Measurements from ENCODE around the gene IL17REL.
A peak's percentile ranks its signal among the peaks of the same experiment; 100 is the strongest.
"Not testable (repeated sequence)": the region's sequence is repeated elsewhere in the genome, so short reads cannot be mapped to it uniquely, and the experiment has no call there.

The IL17REL gene

DNA sequence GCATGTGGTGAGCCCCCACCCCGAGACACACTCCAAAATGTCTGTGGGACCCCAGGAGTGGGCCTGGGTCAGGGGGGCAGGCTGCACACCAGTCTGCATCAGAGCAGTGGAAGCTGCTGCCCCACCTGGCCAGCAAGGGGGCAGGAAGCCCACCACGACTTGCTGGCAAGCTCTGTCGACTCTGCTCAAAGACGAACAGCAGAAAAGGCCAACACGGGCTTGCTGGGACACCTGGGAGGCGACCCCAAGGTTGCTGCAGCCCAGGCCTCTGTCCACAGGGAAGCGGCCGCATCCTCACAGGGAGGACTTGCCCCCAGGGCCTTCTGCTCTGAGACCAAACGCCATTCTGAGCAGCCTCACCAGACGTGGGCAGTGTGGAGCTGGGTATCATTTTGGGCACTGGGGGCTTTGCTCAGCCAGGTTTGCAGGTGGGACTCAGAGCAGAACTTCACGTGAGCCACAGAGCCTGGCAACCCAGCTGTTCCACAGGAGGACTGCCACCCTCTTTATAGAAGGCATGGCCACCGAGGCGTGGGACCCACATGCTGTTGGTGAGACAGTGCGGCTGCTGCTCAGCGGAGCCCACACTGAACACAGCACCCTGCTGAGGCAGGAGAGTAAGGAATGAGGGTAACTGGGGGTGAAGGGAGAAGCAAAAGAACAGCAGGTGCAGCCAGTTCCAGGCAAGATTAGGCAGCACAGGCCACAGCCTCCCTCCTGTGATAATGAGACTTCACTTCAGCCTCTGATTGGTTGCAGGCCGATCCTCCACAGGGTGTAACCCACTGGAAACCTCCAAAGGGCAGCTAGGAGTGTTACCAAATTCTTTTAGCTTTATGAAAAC, 11.0 kb downstream of the IL17REL start:
- no peak for DNase-seq

DNA sequence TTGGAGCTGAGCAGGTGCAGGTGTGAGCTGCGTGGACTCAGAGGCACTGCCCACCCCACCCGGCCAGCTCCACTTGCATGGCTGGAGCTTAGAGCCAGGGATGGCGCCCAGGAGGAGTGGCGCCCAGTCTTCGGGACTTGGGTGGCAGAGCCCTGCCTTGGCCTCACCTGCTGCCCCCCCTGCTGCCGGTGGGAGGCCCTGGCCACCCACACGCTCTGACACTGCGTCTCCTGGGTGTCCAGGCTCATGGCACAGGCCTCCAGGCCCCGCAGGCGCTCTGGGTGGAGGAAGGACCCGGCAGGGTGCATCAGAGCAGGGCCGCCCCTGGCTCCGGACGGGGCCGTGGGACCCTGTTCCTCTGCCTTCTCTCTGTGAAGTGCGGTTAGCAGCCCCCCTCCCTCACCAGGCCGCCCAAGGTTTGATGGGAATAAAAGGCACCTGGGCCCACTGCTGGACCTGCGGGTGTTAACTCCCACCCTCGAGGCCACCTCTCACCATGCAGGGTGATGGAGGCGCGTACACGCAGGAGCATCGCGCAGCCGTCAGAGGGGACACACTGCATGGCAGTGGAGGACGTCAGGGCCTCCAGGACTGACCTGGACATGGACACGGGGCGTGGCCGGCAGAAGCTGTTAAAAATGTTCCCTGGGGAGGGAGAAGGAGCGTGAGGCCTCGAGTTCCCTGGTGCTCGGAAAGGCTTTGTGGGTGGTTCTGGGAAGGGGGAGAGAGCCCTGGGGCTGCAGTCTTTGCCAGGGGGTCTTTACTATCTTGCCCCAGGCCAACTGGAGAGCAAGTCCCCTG, 11.8 kb downstream of the IL17REL start:
- DNase-seq: no peak

DNA sequence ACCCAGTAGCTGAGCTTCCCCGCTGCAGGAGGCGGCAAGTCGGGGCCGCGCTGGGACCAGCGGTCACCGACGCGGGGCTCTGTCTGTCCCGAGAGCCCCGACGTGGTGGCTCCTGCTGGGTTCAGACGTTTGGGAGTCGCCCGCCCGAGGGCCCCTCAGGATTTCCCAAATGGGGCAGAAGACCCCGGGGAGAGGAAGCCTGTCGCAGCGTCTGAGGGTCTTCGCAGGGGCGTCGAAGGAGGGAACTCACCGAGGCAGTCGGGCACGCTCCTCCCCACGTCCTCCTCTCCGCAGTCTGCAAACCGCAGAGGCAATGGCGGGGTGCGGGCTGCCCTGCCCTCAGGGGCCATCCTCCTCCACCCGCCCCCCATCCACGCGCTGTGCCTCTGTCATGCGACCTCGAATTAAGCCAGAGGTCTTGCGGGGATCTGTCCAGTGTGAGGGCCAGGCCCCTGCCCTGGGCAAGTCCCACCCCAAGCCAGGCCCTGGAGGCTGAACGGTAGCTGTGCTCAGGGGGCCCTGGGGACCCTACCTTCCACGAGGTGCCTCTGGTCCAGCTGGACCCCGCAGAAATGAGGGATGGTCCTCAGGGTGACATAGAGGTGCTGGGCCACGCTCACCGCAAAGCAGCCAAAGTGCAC, 12.5 kb downstream of the IL17REL start:
- DNase-seq: no peak

DNA sequence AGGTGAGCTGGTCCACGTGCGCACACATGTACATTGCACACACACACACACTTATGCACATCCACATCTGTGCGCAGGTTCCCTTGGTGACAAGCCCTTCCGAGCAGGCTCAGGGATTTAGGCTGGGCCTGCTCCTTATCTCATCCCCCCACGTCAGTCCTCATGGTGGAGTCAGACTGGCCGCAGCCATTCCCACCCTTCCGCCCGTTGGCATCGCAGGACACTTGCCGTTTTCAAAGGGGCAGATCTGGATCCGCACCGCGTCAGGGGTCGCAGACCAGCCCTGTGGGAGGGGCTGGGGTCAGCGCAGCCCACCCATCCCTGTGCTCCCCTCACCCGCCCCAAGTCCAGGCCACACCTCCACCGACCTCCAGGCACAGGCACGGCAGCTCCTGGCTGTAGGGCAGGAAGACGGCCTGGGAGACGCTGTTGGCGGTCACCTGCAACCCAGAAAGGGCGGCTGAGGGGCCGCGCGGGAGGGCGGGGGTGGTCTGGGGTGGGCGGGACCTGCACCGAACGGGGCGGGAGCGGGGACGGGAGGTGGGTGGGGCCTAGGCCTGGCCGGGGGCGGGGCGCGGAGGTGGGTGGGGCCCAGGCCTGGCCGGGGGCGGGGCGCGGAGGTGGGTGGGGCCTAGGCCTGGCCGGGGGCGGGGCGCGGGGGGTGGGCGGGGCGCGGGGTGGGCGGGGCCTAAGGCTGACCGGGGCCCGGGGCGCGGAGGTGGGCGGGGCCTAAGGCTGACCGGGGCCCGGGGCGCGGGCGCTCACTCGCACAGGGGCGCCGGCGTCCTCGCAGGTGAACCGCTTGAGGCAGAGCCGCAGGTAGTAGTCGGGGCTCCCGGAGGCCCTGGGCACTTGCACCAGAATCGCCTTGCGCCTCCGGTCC, 13.3 kb downstream of the IL17REL start:
- DNase-seq: no peak

DNA sequence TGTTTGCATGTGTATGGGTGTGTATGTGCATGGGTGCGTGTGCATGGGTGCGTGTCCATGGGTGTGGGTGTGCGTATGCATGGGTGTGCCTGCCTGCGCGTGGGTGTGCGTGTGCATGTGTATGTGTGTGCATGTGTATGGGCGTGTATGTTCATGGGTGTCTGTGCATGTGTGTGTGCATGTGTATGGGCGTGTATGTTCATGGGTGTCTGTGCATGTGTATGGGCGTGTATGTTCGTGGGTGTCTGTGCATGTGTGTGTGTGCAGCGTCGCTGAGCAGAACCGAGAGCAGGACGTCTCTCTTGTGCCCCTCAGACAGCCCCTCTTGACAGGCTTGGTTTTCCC, 13.9 kb downstream of the IL17REL start:
- DNase-seq: no peak

DNA sequence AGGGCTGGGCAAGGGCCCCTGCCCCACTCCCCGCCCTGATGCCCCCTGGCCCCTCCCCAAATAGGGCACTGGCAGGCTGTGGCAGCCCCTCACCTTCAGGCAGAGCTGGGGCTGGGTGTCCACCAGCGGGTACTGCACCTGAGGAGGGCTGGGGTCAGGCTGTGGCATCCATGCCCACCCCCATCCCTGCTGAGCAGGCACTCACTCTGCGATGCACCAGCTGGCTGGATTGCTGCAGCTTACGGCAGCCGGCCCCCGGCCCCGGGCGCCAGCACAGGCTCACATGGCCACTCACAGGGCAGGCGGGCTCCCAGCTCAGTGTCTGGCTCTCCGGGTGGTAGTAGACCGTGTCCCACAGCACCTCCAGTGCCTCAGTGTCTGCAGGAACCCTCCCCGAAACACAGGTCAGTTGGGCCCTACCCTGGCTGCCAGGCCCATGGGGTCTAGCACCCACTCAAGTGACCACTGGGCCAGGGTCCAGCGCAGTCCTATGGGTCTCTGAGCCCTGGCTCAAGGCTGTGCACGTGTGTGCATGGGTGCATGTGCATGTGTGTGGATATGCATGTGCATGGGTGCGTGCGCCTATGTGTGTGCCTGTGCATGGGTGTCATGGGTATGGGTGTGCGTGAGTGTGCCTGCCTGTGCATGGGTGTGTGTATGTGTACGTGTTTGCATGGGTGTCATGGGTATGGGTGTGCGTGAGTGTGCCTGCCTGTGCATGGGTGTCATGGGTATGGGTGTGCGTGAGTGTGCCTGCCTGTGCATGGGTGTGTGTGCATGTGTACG, 14.4 kb downstream of the IL17REL start:
- no peak for DNase-seq

DNA sequence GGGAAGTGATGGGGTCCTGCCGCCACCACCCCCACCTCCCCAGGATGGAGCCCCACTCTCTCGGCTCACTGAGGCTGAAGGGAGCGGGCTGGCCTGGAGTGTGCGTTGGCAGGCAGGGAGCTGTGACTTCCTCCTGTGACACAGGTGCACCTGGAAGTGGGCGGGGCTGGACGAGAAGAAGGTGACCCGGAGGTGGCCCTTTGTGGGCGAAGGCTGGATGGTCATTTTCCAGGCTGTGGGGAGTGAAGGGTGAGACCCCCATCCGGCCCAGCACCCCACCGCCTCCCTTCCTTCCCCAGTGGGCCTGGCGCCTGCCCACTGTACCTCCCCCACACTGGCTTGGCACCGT, 15.3 kb downstream of the IL17REL start:
- DNase-seq: no peak

DNA sequence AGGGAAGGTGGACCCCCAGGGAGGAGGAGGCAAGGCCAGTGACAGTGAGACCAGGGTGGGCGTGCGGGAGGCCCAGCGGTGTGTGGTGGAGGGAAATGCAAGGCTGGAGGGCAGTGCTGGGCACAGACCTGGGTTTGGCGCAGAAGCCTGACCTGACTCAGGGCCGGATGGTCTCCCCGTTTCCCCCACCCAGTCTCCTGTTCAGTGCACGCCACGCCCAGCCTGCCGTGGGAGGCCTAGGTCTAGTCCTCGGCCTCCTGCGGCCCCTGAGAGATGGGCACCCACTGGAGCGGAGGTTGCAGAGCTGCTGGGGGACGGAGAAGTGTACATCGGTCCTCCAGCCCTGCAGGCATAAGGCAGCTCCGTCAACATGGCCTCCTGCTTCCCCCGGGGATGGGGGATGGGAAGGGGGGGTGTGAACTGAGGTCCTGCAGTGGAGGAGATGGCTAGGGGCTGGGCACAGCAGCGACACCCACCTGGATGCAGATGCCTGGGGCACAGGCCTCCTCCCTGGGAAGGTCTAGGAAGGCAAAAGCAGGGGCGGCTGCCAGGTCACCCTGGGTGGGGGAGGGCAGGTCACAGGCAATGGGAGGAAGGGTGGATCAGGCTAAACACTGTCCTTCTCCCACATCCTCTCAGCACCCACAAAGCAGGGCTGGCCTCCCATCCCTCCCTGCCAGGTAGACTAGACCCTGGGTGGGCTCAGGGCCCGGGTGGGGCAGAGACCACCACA, 15.9 kb downstream of the IL17REL start:
- DNase-seq: no peak

DNA sequence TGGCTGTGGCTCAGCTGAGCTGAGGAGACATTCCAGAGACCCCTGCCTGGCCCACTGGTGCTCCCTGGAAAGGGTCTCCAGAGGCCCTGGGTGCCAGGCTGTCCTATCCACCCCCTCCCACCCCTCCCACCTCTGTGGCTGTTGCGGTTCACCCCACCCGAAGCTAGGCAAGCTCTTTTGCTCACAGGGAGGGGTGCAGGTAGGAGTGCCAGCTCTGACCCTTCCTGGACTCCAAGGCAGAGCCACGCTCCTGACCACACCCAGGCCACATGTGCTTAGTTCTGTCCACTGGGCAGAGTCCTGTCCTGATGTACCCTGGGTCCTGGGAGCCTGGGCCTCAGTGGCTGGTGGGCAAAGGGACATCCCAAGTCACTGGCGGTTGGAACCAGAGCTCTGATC, 16.4 kb downstream of the IL17REL start:
- DNase-seq: no peak

DNA sequence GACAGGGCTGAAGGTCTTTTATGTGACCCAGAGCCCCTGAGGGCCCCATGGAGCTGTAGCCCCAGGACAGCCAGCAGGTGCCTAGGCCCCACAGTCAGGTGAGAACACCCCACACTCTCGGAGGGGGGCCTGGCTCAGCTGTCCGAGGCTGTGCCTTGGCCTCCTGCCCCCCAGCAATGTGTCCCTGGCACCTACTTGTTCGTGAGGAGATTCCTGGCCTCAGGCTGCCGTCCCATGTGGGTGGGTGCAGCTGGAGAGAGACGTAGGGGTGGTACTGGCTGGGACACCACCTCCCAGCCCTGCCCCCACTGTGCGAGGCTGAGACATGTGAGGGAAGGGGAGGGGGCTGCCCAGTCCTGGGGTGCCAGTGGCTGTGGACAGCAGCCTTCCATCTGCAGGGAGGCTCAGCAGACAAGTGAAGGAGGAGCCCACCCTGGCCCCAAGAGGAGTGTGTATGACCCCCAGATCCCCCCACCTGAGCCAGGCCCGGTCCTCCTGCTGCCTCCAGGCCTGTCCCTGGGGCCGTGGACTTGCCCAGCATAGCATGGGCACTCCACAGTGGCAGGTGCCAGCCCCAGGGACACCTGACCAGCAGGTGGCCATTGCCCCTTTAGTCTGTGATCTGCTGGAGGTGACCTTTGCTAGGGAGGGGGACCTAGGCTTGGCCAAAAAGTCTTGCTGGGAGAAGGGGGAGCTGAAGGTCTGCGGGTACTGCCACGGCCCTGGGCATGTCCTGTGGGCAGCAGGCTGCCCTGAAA, 17.0 kb downstream of the IL17REL start:
- DNase-seq: no peak

DNA sequence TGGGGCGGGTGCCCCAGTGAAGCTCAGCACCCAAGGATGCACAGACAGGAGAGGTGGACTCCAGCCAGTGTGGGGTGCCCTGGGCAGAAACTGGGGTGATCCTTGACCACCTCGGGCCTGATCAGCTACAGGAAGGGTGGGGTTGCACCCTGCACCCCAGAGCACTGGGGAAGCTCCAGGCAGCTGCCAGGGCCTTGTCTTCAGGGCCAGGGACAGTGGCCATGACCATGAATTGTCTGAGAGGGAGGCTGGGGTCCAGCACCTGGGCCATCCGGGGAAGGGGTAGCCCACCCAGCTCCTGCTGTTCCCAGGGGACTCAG, 17.6 kb downstream of the IL17REL start:
- no peak for DNase-seq

DNA sequence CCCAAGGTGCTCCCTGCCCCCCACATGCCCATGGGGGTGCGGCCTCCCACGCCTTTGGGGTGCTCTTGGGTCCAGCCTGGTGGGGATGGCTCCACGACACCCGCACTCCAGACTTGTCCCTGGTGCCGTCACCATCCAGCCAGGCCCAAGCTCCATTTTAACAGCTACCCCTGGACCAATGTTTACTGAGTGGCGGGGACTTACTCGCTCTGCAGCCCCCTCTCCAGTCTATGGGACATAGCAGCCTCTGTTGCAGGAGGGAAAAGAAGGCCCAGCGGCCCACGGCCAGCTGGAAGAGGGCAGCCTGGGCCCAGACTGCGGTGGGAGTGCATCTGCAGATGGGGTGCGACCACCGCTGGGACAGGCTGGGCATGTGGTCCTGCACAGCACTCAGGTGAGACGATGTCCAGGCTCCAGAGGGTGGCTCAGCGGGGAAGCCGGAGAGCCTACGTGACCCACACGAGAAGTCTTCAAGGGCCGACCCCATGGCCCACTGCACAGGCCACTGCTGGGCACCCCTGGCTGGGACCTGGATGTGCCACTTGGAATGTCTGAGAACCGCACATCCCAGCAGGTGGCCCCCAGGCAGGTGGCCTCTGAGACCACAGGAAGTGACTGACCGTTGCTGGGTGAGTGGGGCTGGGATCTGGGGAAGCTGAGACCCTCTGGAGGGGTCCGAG, 18.1 kb downstream of the IL17REL start:
- DNase-seq: no peak

DNA sequence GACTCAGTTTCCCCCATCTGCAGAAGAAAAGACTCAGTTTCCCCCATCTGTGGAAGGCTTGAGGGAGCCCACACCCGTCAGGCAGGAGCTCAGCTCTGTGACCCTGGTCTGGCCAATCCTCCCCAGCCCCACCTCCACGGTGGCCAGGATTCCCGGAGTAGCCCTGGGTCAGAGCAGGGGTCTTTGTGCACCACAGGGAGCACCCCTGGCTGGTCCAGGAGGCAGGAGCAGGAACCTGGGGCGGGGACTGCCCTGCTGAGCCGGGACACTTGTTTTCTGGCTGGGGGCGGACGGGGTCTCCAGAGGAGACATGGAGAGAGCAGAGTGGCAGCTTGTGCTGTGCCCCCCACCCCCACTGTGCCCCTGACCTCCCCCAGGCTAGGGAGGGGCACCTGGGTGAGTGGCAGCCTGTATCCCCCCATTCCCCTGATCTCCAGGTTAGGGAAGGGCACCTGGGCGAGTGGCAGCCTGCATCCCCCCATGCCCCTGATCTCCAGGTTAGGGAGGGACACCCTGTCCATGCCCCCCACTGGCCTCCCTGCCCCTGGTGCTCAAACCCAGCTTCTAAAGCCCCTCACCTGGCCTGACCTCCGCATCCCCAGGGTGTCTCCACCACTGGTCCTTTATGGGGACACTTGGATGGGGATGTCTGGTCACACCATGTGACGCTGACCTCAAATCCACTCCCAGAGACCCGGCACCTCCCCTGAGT, 18.8 kb downstream of the IL17REL start:
- DNase-seq: no peak

DNA sequence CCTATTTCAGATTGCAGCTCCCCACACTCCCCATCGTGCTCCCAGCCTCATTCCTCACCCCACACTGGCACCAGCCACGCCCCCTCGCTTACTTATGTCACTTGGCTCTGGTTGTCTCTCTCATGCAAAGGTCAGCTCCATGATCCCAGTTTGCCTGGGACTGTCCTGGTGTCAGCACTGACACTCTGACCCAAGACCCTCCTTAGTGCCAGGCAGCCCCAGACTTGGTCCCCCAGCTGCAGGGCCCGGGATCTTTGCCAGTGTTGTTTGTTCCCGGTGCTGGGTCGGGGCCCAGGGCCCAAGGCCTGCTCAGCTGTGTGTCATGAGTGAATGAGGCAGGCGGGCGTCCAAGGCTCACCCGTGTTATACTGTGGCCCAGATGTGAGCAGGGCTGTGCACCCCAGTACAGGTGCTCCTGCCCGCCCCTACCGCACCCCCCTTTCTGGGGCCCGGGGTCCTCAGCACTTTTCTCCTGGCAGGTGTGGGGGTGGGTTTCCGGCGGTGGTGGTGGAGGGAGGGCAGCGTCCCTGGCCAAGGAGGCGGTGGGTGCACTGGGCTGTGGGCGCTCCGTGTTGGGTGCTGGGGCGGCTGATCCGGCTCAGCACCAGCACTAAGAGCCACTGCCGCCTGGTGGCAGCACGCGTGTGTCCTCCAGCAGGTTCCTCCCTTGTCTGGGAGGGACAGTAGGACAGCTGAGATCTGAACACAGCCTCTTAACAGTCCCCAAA, 19.5 kb downstream of the IL17REL start:
- DNase-seq: peak; percentile 84

DNA sequence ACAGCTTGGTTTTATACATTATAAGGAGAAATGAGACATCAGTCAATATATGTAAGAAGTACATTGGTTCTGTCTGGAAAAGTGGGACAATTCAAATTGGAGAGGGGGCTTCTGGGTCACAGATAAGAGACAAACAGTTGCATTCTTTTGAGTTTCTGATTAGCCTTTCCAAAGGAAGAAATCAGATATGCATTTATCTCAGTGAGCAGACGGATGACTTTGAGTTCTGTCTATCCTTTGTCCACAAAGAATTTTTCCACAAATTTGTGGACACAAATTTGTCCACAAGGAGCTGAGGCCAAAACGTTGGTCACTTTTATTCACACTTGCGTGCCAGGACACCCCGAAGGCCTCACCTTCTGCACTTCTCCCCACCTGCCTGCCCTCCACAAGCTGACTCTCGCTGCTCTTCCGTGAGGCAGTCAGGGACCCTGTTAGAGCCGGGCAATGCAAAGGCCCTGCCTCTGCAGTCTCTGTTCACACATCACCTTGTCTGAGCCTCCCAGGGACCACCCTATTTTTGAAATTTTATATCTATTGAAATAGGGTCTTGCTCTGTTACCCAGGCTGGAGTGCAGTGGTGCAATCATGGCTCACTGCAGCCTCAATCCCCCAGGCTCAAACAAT, 20.5 kb downstream of the IL17REL start:
- no peak for DNase-seq

DNA sequence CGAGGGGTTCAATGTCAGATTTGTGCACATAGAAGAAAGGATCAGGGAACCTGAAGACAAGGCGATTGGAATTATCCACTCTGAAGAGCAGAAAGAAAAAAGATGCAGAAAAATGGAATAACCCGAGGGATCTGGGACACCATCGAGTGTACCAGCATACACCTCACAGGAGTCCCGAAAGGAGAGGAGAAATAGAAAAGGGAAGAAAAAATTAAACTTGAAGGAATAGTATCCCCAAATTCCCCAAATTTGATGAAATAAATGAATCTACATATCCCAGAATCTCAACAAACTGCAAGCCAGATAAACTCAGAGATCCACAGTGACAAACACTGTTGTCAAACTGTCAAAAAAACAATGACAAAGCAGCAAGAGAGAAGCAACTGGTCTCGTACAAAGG, 21.4 kb downstream of the IL17REL start:
- no peak for DNase-seq

DNA sequence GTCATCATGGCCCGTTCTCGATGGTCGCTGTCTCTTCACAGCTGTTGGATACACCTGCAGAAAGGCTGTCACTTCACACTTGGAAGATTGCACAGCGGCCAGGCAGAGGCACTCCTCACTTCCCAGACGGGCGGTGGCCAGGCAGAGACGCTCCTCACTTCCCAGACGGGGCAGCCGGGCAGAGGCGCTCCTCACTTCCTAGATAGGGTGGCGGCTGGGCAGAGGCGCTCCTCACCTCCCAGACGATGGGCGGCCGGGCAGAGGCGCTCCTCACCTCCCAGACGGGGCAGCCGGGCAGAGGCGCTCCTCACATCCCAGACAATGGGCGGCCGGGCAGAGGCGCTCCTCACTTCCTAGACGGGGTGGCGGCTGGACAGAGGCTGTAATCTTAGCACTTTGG, 22.7 kb downstream of the IL17REL start:
- not testable (repeated sequence) for DNase-seq

DNA sequence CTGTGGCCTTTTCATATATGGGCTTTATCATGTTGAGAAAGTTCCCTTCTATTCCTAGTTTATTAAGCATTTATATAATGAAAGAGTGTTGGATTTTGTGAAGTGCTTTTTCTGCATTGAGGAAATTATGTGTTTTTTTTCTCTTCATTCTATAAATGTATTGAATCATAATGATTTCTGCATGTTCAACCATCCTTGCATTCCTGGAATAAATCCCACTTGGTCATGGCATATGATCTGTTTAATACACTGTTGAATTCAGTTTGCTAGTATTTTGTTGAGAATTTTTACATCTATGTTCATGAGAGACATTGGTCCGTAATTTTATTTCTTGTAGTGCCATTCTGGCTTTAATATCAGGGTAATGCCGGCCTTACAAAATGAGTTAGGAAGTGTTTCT, 26.2 kb downstream of the IL17REL start:
- DNase-seq: no peak
